RPMI7951 (cell line): ENCODE results near the gene GLIS1. TPM values are rescaled to one million over a fixed set of nuclear protein-coding genes. Genes with fewer than 3 reads are reported as not detected.

Experiments used
- DNase-seq: peaks from one replicate; pipeline ENCODE4 v3.0.0-alpha.2; 2012; ENCODE audit warnings: low read depth
- total RNA-seq: library from RNA; depleted of rRNA; stranded (reverse); fragments of >200 nt; shearing (Covaris generic); gene quantifications from 2 replicates; pipeline ENCODE4 v1.2.3, GENCODE V29; 2014

Gene GLIS1
- total RNA-seq, 1 experiment from 2014 or later = 1.9 TPM

DNA sequence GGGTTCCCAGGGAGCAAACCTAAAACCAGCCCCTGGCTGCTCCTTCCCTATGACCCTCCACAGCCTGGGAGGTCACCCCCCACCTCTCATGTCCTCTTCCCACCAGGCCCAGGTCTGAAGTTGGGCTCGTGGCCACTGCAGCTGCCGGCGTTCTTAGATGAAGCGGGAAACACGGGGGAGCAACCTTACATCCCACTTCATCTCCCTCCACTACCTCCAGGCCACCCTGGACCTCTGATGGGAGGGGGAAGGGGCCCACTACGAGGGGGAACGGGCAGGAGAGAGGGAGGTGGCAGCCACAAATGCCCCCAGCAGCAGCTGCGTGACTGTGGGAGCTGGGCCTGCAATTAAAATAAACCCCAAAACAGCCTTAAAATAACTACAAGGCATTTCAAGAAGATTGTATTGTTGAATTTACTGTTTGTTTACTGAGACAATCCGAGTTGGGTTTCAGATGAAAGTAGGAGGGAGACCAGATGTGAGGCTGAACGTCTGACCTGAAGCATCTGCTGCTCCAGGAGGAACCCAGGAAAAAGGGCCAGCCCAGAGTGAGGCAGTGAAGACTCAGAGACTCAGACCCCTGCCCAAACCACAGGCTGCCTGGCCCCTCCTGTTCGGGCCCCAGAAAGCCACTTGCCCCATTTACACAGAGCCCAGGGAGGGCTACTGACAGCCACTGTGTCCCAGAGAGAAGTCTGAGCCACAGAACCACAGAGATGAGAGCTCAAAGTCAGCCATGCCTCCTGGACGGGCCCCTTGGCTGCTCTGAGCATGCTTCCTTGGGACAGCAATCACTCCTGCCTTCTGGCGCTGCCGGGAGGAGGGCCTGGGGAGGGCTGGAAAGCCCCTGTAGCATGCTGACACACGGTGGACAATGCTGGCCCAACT, 59.8 kb downstream of the GLIS1 start:
- peak; percentile 6 for DNase-seq

DNA sequence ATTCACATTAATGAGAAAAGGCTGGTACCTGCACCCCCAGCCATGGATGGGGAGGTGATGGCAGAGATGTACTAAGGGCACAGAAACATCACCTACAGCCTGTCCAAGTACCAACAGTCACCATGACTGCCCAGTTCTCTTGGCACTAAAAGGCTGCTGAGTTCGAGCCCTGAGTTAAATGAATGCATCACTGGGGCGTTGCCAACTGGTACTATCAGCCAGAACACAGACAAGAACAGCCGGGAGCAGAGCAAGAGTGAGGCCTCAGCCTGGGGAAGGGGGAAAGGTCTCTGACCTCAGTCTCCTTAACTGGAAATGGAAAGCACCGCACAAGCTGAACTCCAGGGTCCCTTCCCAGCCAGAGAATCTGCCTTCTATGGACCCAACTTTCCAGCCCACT, 60.5 kb downstream of the GLIS1 start:
- no peak for DNase-seq

DNA sequence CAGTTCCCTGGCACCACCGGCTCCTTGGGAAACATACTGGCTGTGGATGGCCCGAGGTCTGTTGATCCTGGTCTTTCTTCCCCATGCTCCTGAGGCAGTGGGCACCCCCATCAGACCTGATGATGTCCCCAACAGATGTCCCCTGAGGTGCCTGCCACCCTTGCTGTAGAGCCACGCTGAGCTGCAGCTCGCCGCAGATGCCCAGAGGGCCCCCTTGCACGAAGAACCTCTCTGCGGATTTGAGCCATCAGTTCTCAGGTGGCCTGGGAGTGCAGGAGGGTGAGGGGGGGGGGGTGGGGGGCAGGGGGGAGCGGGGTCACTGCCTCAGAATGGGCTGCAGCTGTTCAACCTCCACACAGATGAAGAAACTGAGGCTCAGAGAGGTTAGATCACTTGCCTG, 60.9 kb downstream of the GLIS1 start:
- DNase-seq = no peak

DNA sequence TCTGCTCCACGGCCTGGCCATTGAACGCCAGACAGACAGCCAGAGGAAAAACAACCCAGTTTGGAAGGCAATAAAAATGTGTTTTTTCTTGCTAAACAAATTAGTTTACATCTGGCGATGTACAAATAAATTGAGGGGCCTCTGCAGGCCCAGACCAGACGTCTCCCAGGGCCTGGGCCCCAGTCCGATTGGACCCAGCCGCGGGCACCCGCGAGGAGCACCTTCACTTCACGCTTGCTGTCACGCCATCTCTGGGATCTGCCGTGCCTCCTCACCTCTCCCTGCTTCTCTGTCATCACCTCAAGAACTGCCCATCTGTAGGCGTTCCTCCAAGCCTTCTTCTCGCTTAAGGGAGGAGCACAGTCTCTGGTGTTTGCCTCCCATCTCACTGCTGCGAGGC, 61.5 kb downstream of the GLIS1 start:
- DNase-seq = no peak

DNA sequence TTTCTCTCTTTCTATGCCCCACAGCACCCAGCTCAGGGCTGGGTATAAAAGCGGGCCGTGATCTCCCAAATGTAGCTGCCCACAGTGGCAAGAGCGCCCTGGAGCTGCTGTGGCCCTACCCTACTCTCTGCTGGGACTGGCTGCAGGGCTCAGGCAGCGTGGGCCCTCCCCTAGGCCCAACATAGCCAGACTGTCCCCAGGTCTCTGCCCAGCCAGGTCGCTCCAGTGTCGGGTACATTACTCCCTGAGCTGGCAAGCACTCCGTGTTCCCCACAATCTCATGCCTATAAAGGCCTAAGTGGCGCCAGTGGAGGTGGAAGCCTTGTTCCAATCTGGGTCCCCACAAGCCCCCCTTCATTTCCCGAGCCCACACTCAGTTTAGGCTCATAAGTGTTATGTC, 66.2 kb downstream of the GLIS1 start:
- no peak for DNase-seq

DNA sequence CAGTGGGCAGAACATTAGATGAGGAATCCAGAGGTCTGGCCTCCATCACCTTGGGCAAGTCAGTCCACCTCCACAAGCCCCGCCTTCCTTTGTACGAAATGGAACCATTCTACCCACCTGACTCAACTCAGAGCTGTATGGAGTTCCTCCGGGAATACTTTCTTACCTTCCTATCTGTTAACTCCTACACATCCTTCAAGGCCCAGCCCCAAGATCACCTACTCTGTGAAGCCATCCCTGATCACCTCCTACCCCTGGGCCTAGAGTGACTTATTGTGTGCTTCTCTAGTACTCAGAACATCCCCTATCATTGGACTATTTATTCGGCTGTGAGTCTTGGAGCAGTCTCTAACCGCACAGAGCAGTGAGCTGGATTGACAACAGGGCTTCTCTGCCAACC, 66.7 kb downstream of the GLIS1 start:
- DNase-seq = no peak

DNA sequence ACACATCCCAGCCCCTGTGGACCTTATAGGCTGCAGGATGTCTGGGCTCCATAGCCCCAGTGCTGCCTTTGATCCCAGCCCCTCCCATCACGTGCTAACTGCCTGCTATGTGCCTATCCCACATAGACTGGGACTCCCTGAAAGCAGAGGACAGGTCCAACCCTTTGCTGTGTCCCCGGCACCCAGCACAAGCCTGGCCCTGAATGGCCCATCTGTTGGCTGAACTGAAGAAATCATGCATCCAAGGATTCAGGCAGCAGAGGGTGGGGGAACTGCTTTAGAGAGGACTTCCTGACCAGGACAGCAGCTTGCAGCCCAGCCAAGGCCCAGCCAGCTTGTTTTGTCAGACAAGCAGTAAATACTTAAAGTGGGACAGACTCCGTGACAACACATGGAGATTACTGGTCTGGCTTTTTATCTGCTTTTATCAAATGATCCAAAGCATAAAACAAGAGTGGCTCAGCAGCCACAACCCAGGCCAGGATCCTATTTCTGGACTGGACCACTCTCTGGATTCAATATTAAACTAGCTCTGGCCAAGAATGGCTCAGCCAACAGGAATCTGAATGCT, 69.3 kb downstream of the GLIS1 start:
- no peak for DNase-seq

DNA sequence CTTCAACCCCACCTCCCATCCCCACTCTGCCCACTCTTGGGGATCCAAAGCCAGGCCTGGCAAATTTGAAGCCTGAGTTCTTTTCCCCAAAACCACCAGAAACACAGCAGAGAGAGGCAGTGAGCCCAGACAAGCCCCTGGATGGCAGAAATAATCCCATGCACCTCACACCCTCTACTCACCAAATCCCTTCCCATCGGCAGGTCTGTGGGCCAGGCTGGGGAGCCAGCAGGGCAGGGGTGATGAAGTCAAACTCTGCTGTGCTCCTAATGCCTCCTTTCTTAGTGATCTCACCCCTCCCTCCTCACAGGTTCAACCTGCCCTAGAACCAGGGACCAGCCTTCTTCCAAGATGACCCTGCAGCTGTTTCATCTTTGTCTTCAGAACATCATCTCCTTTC, 72.4 kb downstream of the GLIS1 start:
- DNase-seq = no peak

DNA sequence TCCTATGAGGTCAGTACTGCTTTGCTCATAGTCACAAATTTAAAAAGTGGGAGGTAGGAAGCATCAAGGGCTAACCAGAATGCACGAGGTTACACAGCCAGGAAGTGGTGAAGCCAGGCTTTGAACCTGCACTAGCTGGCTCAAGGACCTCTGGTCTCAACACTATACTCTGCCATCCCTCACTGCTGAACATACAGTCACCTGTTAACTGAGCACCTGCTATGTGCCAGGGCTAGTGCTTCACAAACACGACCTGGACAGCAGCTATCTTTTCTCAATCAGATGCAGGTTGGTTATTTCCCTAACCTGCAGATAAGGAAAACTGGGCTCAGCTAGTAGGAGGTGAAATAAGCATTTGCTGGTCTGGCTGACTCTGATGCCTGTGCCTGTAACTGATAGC, 73.0 kb downstream of the GLIS1 start:
- no peak for DNase-seq

DNA sequence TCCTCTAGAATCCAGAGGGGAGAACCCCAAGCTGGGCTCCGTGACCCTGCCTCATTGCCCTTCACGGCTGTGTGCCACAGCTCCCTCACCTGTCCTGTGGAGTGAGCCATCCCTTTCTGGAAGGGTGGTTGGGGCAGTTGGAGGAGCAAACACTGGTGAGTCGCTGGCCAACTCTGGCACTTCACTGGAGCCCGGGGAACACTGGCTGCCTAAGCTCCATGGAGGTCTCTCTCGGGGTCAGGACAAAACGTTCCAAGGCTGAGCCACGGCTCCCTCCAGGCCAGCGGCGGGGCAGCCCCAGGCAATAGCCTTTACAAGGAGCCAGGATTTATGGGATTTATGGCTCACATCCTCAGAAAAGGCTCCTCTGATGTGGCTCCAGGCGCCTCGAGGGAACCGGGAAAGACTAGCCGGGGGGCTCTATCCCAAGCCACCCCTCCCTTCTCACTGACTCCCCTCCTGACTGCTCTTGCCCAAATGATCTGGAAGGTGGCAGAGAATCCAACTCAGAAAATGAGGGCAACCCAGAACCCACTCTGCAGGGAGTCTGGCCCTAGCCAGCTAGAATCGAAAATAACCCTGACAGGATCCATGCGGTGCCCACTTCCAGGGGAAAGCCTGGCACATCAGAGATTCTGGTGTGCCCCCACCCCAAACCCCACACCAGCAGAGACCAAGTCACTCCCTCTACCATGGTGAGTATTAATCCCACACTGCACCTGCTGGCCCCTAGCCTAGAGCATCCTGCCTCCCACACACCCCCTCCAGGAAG, 75.2 kb downstream of the GLIS1 start:
- peak; percentile 41 for DNase-seq

- no peak for DNase-seq
These were observed 76.0 kb downstream of the GLIS1 start for GRCh38 chr1:53662951-53663350.

GRCh38 chr1:53662169-53662568, 76.8 kb downstream of the GLIS1 start:
- no peak for DNase-seq

GRCh38 chr1:53661496-53661895, 77.5 kb downstream of the GLIS1 start:
- no peak for DNase-seq

GRCh38 chr1:53660666-53661065, 78.3 kb downstream of the GLIS1 start:
- DNase-seq = no peak

DNA sequence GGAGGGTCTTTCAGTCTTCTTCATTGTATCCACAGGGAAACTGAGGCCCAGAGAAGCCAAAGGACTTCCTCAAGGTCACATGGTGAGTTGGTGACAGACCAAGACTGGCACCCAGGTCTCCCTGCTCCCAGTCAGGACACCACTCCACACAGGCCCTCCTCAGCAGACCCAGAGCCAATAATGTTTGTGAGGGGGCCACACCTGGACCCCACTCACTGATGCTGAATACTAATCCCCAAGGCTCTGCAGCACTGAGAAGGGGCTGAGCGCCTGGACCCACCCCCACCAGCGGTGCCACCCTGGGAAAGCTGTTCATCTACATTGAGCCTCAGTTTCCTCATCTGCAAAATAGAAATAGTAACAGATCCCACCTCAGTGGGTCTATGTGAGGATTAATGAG, 79.5 kb downstream of the GLIS1 start:
- DNase-seq = no peak

- no peak for DNase-seq
These were observed 80.3 kb downstream of the GLIS1 start for GRCh38 chr1:53658489-53659230.

DNA sequence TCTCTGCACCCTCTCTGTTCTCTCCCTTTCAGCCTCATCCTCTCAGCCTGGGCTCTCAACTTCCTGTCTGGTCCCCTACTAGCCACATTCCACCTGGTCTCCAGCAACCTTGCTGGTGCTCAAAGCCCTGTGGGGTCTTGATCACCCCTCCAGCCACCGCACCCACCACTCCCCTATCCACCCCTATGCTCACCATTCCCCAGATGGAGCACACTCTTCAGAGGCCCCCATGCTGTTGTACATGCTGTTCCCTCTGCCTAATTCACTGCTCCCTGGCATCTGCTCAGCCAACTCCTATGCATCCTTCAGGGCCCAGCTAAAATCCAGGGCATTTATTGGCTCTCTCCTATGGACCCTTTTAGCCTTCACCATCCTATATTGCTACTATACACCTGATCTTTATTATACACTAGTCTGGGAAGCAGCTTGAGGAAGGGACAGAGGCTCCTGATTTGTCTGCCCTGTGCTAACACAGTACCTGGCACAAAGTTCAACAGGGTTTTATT, 81.0 kb downstream of the GLIS1 start:
- DNase-seq = no peak

GRCh38 chr1:53657531-53657805, 81.5 kb downstream of the GLIS1 start:
- no peak for DNase-seq

GRCh38 chr1:53656747-53657530, 82.0 kb downstream of the GLIS1 start:
- DNase-seq = peak; percentile 37

DNA sequence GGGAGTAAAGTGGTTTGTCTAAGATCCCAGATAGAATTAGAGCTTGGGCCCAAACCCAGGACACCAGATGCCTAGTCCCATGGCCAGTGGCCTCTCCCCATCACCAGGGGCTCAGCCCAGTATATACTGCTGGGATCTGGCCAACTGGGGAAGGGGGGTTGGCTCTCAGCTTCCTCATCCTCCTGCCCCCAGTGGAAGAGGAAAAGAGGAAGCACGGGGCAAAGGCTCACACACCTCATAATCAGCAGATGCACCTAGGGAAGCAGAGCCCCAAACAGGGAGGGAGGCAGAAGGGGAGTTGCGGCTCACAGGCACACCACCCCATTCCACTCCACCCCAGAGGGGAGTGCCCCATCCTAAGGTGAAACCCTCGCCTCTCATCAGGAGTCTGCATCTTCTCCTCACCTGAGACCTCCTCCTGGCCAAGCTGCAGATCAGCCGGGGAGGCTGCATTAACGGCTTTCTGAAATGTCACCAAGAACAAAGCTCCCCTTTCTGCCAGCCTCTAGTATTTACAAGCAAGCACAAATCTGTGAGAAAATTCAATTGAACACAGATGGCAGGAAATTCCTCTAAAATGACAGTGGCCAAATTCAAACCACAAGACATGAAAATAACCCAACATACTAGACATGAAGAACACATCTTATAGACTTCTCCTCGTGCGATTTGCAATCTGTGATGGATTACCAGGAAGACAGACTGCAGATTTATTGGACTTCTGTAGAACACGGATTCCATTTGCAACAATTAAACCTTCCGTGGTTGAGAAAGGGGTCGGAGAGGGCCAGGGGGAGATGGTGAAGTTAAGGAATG, 82.8 kb downstream of the GLIS1 start:
- DNase-seq = peak; percentile 94
